ENCODE data around the gene CYP1A2. TPM values are rescaled to one million over a fixed set of nuclear protein-coding genes. Genes with fewer than 3 reads are reported as not detected.
A peak's percentile ranks its signal among the peaks of the same experiment; 100 is the strongest.

CYP1A2 gene
- total and polyA plus RNA-seq, 2 of the 13 experiments (the other 11 are each of a cell fraction or from before 2014, with no cell fraction given) = 0.07 TPM; not detected in 1

- DNase-seq (ENCODE audit: low spot score) (no peak), FAIRE-seq (no peak), ATAC-seq (no peak)
- Histone ChIP-seq H3K9me3 (ENCODE audit: low read length) (no peaks in the 10 kb centered on the region), H3K27ac (ENCODE audit: extremely low read length, insufficient read depth, low read length) (no peak overlapping the region), H3K36me3 (replicated peaks in 1 of 2; ENCODE audit: control insufficient read depth in 1 of 2, insufficient read depth in 2 of 2, low read length in 2 of 2) (no peaks in the 10 kb centered on the region), H3K4me2 (ENCODE audit: low read depth, low read length) (peak overlapping the region; percentile 63), H3K27me3 (ENCODE audit: control insufficient read depth in 1 of 2, insufficient read depth in 2 of 2, low read length in 2 of 2) (no peaks in the 10 kb centered on the region), H3K4me3 (replicated peaks in 1 of 3; ENCODE audit: insufficient read depth in 1 of 3, low read depth in 2 of 3, low read length in 3 of 3) (peak overlapping the region in 1 of 3 experiments; percentile 44; a peak in 1 of 6 replicates), H3K9ac (ENCODE audit: insufficient read depth, low read depth, low read length) (peak overlapping the region; percentile 13; the same call in 1 of the 2 replicates), H4K20me1 (ENCODE audit: insufficient read depth, low read length) (no peaks in the 10 kb centered on the region), H2AFZ (ENCODE audit: low read length) (peak overlapping the region; percentile 61), H3K79me2 (ENCODE audit: insufficient read depth, low read length) (no peaks in the 10 kb centered on the region), H3K4me1 (ENCODE audit: insufficient read depth, low read length) (peaks cover 77% of the 10 kb centered on the region)
- BruUV-seq (replicated peaks) = no TSS peak
- TF ChIP-seq ZEB1 (IDR thresholded peaks at IDR 0.05; ENCODE audit: insufficient replicate concordance, low read depth) (peak; percentile 28), ZNF12 (CRISPR knock-in tag; IDR thresholded peaks at IDR 0.05) (no peak), KLF6 (CRISPR knock-in tag; IDR thresholded peaks at IDR 0.05) (no peak), ZFY (CRISPR knock-in tag; IDR thresholded peaks at IDR 0.05) (peak; percentile 2; the same call in 1 of the 2 replicates)
- intact Hi-C loops (cut with micrococcal nuclease; ENCODE audit: unreplicated experiment) = no loop called here
- 20% methylated on average over 5 of the region's 5 CpGs for WGBS (ENCODE audit: low lambda C conversion rate)
- in situ Hi-C loops (cut with HindIII; ENCODE audit: extremely low pct_ligation_motif_present, low pct_unique_long_range_greater_than_20kb) = loop anchor here (10.0 kb wide), 1 partner anchor 181 kb away; the partner anchor contains the start of gene RPP25
- ChIA-PET POLR2A (interaction anchor here (0.8 to 3.2 kb wide), 3 partner anchors 10 to 184 kb away, joined by 3 to 21 read pairs (median 3); partner anchors contain the start of genes CSK and CYP1A1), CTCF (ENCODE audit: low intra/inter-chr PET ratio, low total read pairs) (interaction anchor here (1.4 to 5.8 kb wide), 2 partner anchors 15 to 26 kb away, joined by 3 to 56 read pairs; no protein-coding TSS in a partner anchor)
Observed at GRCh38 chr15:74773329-74773728, 24.7 kb downstream of the CYP1A2 start.

GRCh38 chr15:74773731-74774252, 25.1 kb downstream of the CYP1A2 start:
- in situ Hi-C loops (cut with HindIII; ENCODE audit: extremely low pct_ligation_motif_present, low pct_unique_long_range_greater_than_20kb) (loop anchor here (10.0 kb wide), 1 partner anchor 181 kb away; the partner anchor contains the start of gene RPP25), intact Hi-C loops (cut with micrococcal nuclease; ENCODE audit: unreplicated experiment) (no loop called here)
- POLR2A ChIA-PET = interaction anchor here (0.8 kb wide), 1 partner anchor 183 kb away, joined by 3 read pairs; no protein-coding TSS in a partner anchor
- H2AFZ ChIP-seq (ENCODE audit: low read length) = peak overlapping the region; percentile 61
- H3K79me2 ChIP-seq (ENCODE audit: insufficient read depth, low read length) = no peaks in the 10 kb centered on the region
- H3K4me2 ChIP-seq (ENCODE audit: low read depth, low read length) = peak overlapping the region; percentile 63
- H3K27me3 ChIP-seq (ENCODE audit: control insufficient read depth in 1 of 2, insufficient read depth in 2 of 2, low read length in 2 of 2) = no peaks in the 10 kb centered on the region
- no peaks in the 10 kb centered on the region for H3K36me3 ChIP-seq (replicated peaks in 1 of 2; ENCODE audit: control insufficient read depth in 1 of 2, insufficient read depth in 2 of 2, low read length in 2 of 2)
- peaks cover 82% of the 10 kb centered on the region for H3K4me1 ChIP-seq (ENCODE audit: insufficient read depth, low read length)
- CTCF ChIA-PET (ENCODE audit: low intra/inter-chr PET ratio, low total read pairs) = interaction anchor here (1.4 to 5.8 kb wide), 2 partner anchors 14 to 26 kb away, joined by 3 to 56 read pairs; no protein-coding TSS in a partner anchor
- no peak overlapping the region for H3K27ac ChIP-seq (ENCODE audit: extremely low read length, insufficient read depth, low read length)
- H3K9me3 ChIP-seq (ENCODE audit: low read length) = no peaks in the 10 kb centered on the region
- no peaks in the 10 kb centered on the region for H4K20me1 ChIP-seq (ENCODE audit: insufficient read depth, low read length)
- FAIRE-seq = peak; percentile 75
- peak overlapping the region; percentile 13; the same call in 1 of the 2 replicates for H3K9ac ChIP-seq (ENCODE audit: insufficient read depth, low read depth, low read length)
- peak; percentile 52 for DNase-seq (ENCODE audit: low spot score)
- peak overlapping the region in 1 of 3 experiments; percentile 44; a peak in 1 of 6 replicates for H3K4me3 ChIP-seq (replicated peaks in 1 of 3; ENCODE audit: insufficient read depth in 1 of 3, low read depth in 2 of 3, low read length in 3 of 3)
- 0 out of 3 replicates have a peak, but pooled peaks have one; percentile 3 for ATAC-seq
- WGBS (ENCODE audit: low lambda C conversion rate) = 0% methylated on average over 5 of the region's 5 CpGs
- no TSS peak for BruUV-seq (replicated peaks)
- TF ChIP-seq ZNF879 (CRISPR knock-in tag; IDR thresholded peaks at IDR 0.05) (no peak), ZNF605 (CRISPR knock-in tag; IDR thresholded peaks at IDR 0.05) (no peak), ZFY (CRISPR knock-in tag; IDR thresholded peaks at IDR 0.05) (peak; percentile 46), ZFX (CRISPR knock-in tag; IDR thresholded peaks at IDR 0.05; ENCODE audit: low read depth) (peak; percentile 62; the same call in 1 of the 2 replicates), EEA1 (CRISPR knock-in tag; IDR thresholded peaks at IDR 0.05; ENCODE audit: borderline replicate concordance) (no peak), TEAD3 (CRISPR knock-in tag; optimal IDR thresholded peaks at IDR 0.05; ENCODE audit: borderline replicate concordance) (peak; percentile 26), SOX6 (IDR thresholded peaks at IDR 0.05) (no peak), SOX6 (CRISPR knock-in tag; IDR thresholded peaks at IDR 0.05) (0 out of 2 replicates have a peak, but pooled peaks have one; percentile 32), TBX2 (CRISPR knock-in tag; IDR thresholded peaks at IDR 0.05; ENCODE audit: borderline replicate concordance) (peak; percentile 46; the same call in 1 of the 2 replicates), LCORL (IDR thresholded peaks at IDR 0.05) (no peak), LCORL (CRISPR knock-in tag; IDR thresholded peaks at IDR 0.05) (0 out of 2 replicates have a peak, but pooled peaks have one; percentile 24), ZNF564 (CRISPR knock-in tag; IDR thresholded peaks at IDR 0.05) (no peak), ZBTB37 (CRISPR knock-in tag; IDR thresholded peaks at IDR 0.05) (no peak), ATF7-NPFF (CRISPR knock-in tag; IDR thresholded peaks at IDR 0.05; ENCODE audit: low read depth) (no peak), FOXO1 (CRISPR knock-in tag; IDR thresholded peaks at IDR 0.05) (peak; percentile 10; the same call in 1 of the 2 replicates), ZNF557 (CRISPR knock-in tag; IDR thresholded peaks at IDR 0.05) (no peak)
